Esophagus muscularis mucosa (tissue), 4 donors: ENCODE measurements around the gene FZR1. TPM values are rescaled to one million over a fixed set of nuclear protein-coding genes. Genes with fewer than 3 reads are reported as not detected.
"Not testable (repeated sequence)": the region's sequence is repeated elsewhere in the genome, so short reads cannot be mapped to it uniquely, and the experiment has no call there.

Source experiments
- DNase-seq: peaks from one replicate; pipeline ENCODE4 v3.0.0-alpha.2; 2017; ENCODE audit errors: extremely low spot score
- H3K27ac ChIP-seq, 4 donors: fragments of 200-600 bp; sonication (generic); replicated peaks in 1 of 4; 1 replicate in 3 of 4; 2 replicates in 1 of 4; pipeline ENCODE4 v1.5.1; 2016 to 2019; ENCODE audit warnings: mild to moderate bottlenecking in 1 of 4
- H3K27me3 ChIP-seq, 4 donors: fragments of 200-600 bp; sonication (generic); one replicate each; pipeline versions ENCODE4 v1.5.1 to v1.6.0; 2016 to 2019
- H3K36me3 ChIP-seq, 4 donors: fragments of 200-600 bp; sonication (generic); one replicate each; pipeline ENCODE4 v1.5.1; 2016 to 2019
- H3K4me1 ChIP-seq, 4 donors: fragments of 200-600 bp; sonication (generic); one replicate each; pipeline ENCODE4 v1.5.1; 2016 to 2019
- H3K4me3 ChIP-seq, 4 donors: fragments of 200-600 bp; sonication (generic); 1 replicate in 2 of 4; 2 replicates in 2 of 4; pipeline ENCODE4 v1.5.1; 2016 to 2019; ENCODE audit warnings: mild to moderate bottlenecking in 4 of 4, moderate library complexity in 1 of 4
- H3K9me3 ChIP-seq, 4 donors: fragments of 200-600 bp; sonication (generic); 1 replicate in 3 of 4; 2 replicates in 1 of 4; pipeline ENCODE4 v1.5.1; 2016 to 2019
- CTCF ChIP-seq, 3 experiments: fragments of 200-600 bp in 2 of 3; fragments of 450-650 bp in 1 of 3; sonication (generic) in 2 of 3; IDR thresholded peaks; one replicate each; pipeline ENCODE4 v1.5.1; 2017 to 2019; ENCODE audit warnings: antibody characterized with exemption in 3 of 3, mild to moderate bottlenecking in 2 of 3, moderate library complexity in 1 of 3
- EP300 ChIP-seq: sonication (generic); formaldehyde crosslinking; IDR thresholded peaks from one replicate; pipeline ENCODE4 v1.6.1; 2017; ENCODE audit warnings: antibody characterized with exemption
- POLR2A ChIP-seq: fragments of 450-650 bp; IDR thresholded peaks from one replicate; pipeline ENCODE4 v1.6.1; 2017; ENCODE audit warnings: antibody characterized with exemption, moderate library complexity, mild to moderate bottlenecking, low read depth
- POLR2AphosphoS5 ChIP-seq, 2 donors: sonication (generic); formaldehyde crosslinking; IDR thresholded peaks; one replicate each; pipeline ENCODE4 v1.6.1; 2017; ENCODE audit warnings: antibody characterized with exemption in 2 of 2
- WGBS: methylation state at CpG from one replicate; pipeline ENCODE4 v1.1.5; 2018; 5-methylcytosine and 5-hydroxymethylcytosine counted together
- intact Hi-C: fragments of 100-400 bp; cut with DNase I; formaldehyde crosslinking; loops from one replicate; pipeline ENCODE4 v1.15.1; 2023
- total RNA-seq, 4 donors: library from RNA; depleted of rRNA; stranded (reverse); fragments of >200 nt; gene quantifications; one replicate each; pipeline versions ENCODE4 v1.1.0 to v1.2.1, GENCODE V29; 2016

Gene FZR1
- total RNA-seq, 4 donors from 2014 or later: 15.8 to 41.2 (median 31.4) TPM

DNA sequence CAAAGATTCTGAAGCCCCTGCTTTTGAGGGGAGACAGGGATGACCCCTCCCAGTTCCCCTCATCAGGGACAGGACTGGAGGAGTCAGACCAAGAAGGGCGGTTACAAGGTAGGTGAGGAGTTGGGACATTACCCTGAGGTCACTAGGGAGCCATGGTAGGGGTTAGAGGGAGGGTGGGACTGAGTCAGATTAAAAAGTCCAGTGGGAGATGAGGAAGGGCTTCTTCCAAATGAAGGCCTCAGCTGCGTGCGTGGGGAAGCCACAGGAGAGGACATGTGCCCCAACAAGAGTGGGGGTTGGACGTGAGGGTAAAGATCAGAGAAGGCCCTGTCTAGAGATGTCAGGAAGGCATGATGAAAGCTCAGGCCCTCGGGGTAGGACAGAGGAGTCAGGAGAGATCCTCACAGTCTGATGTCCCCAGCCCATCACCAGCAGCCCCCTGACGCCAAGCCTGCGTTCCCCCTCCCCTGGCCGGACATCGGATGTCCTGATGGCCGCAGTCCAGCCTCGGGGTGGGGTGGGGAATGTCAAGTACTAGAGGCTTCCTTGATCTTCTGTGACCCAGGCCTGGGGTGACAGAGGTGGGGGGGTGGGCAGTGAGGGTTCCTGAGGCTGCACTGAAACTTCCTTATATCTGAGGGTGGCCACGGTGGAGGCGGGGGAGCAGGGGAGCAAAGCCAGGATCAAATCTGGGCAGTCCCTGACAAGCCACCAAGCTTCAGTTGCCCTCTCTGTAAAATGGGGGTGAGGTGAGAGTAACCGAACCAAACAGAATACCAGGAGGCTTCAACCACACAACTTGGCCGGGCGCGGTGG, 57.8 kb downstream of the FZR1 start:
- TF ChIP-seq POLR2AphosphoS5 (IDR thresholded peaks at IDR 0.05) (no peak), EP300 (no peak), CTCF (IDR thresholded peaks at IDR 0.05) (no peak), POLR2A (no peak)
- Histone ChIP-seq H3K27ac (no peak overlapping the region), H3K27me3 (no peaks in the 10 kb centered on the region), H3K9me3 (no peaks in the 10 kb centered on the region), H3K4me1 (no peaks in the 10 kb centered on the region), H3K36me3 (no peaks in the 10 kb centered on the region), H3K4me3 (no peak overlapping the region)
- DNase-seq: no peak
- intact Hi-C loops: no loop called here
- 83% methylated on average over 11 of the region's 17 CpGs for WGBS

DNA sequence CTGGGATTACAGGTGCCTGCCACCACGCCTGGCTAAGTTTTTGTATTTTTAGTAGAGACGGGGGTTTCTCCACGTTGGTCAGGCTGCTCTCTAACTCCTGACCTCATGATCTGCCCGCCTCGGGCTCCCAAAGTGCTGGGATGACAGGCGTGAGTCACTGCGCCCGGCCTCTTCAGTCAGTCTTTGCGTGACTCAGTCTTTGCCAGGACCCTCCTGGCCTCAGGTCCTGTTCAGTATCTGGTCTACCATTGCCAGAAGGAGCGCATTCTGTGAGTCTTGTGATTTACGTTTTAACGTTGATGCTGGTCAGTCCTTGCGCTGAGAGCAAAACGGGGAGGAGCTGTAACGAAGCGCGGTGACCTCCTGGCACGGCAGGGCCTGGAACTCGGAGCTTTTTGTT, 59.0 kb downstream of the FZR1 start:
- Histone ChIP-seq H3K9me3 (no peaks in the 10 kb centered on the region), H3K4me3 (no peak overlapping the region), H3K36me3 (no peaks in the 10 kb centered on the region), H3K27ac (no peak overlapping the region), H3K27me3 (no peaks in the 10 kb centered on the region), H3K4me1 (no peaks in the 10 kb centered on the region)
- WGBS: 90% methylated on average over 13 of the region's 19 CpGs
- intact Hi-C loops: no loop called here
- TF ChIP-seq EP300: no peak
- TF ChIP-seq POLR2A: no peak
- no peak for TF ChIP-seq POLR2AphosphoS5 (IDR thresholded peaks at IDR 0.05)
- no peak for TF ChIP-seq CTCF (IDR thresholded peaks at IDR 0.05)
- DNase-seq: no peak

GRCh38 chr19:3570042-3570441, 63.9 kb downstream of the FZR1 start:
- 81% methylated on average over 11 of the region's 11 CpGs for WGBS
- H3K27ac ChIP-seq, H3K9me3 ChIP-seq, H3K27me3 ChIP-seq, DNase-seq, H3K4me3 ChIP-seq, intact Hi-C loops, H3K36me3 ChIP-seq: not testable (repeated sequence)
- H3K4me1 ChIP-seq: peaks cover 10 to 30% (median 25%) of the 10 kb centered on the region in 4 donors

DNA sequence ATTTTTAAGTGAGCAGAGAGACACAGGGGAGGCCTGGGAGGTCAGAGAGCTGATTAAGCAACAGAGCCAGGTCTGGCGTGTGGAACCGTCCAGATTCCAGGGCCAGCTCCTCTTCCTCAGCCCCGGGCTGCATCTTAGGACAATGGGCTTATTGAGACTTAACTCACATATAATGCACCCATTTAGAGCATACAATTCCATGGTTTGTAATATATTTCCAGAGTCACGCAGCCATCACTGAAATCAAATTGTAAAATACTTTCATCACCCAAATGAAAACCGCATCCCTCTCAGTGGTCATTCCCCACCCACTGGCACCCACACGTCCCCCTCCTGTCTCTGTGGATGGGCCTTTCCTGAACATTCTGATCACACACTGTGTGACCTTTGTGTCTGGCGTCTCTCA, 64.5 kb downstream of the FZR1 start:
- peaks cover 10 to 35% (median 31%) of the 10 kb centered on the region in 4 donors for H3K4me1 ChIP-seq
- no peaks in the 10 kb centered on the region for H3K27me3 ChIP-seq
- H3K9me3 ChIP-seq: no peaks in the 10 kb centered on the region
- no peak for DNase-seq
- H3K4me3 ChIP-seq: no peak overlapping the region
- TF ChIP-seq EP300: no peak
- TF ChIP-seq POLR2AphosphoS5 (IDR thresholded peaks at IDR 0.05): no peak
- TF ChIP-seq CTCF (IDR thresholded peaks at IDR 0.05): no peak
- TF ChIP-seq POLR2A: no peak
- intact Hi-C loops: no loop called here
- H3K36me3 ChIP-seq: peaks cover 5 to 10% (median 9%) of the 10 kb centered on the region in 4 donors
- WGBS: 80% methylated on average over 7 of the region's 7 CpGs
- H3K27ac ChIP-seq: no peak overlapping the region

DNA sequence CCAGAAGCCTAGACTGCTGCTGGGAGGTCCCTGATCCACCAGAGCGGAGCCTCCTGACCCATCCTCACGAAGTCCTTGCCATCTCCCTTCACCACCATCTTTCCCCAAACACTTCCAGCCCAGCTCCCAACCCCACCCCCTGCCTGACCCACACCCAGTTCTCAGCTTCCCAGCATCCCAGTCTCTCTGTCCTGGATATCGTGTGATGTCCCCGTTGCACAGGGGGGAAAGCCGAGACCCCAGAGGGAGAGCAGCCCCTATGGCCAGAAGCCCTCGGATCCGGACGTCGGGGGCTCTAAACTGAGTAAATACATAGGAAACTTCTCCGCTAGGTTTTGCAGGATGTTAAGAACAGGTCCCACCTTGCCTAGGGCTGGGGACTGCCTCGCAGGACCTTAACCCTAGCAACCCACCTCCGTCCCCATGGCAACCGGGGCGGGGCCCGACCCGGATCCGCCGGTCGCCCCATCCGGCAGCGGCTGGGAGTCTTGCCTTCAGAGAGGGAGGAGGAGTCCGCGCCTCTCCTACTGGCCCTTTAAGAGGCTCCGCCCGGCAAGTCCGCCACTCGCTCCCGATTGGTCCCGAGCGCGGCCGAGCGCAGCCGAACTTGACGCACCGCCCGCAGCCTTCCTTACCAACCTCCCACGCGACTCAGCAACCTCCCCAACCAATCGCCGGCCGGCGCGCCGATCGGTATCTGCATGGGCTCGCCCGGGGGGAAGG, 66.2 kb downstream of the FZR1 start:
- intact Hi-C loops: no loop called here

More for the DNA sequence above, 66.2 kb downstream of the FZR1 start:
- peak; percentile 100 for DNase-seq
- WGBS: 2% methylated on average over 12 of the region's 48 CpGs
- H3K36me3 ChIP-seq: peaks cover 5 to 14% (median 12%) of the 10 kb centered on the region in 4 donors
- H3K4me3 ChIP-seq: peak overlapping the region; percentile 82 to 98 (median 94)
- TF ChIP-seq EP300: no peak
- TF ChIP-seq POLR2AphosphoS5 (IDR thresholded peaks at IDR 0.05): peak in 1 of 2 donors; percentile 75
- TF ChIP-seq POLR2A: no peak
- peak overlapping the region; percentile 56 to 96 (median 88) for H3K27ac ChIP-seq
- H3K9me3 ChIP-seq: no peaks in the 10 kb centered on the region
- no peaks in the 10 kb centered on the region for H3K27me3 ChIP-seq
- H3K4me1 ChIP-seq: peaks cover 21 to 52% (median 48%) of the 10 kb centered on the region in 4 donors
